Peyer's patch (tissue), 4 donors: ENCODE results near the gene YTHDF1.

Experiments used
- CTCF ChIP-seq, 6 experiments: fragments of 450-650 bp in 4 of 6; fragments of 200-600 bp in 2 of 6; sonication (generic) in 1 of 6; IDR thresholded peaks; one replicate each; pipeline ENCODE4 v1.5.1; 2017 to 2019; ENCODE audit warnings: antibody characterized with exemption in 6 of 6, mild to moderate bottlenecking in 3 of 6, moderate library complexity in 1 of 6
- POLR2A ChIP-seq, 2 donors: fragments of 450-650 bp; IDR thresholded peaks; one replicate each; pipeline ENCODE4 v1.5.1; 2017; ENCODE audit warnings: antibody characterized with exemption in 2 of 2, mild to moderate bottlenecking in 2 of 2, moderate library complexity in 2 of 2

DNA sequence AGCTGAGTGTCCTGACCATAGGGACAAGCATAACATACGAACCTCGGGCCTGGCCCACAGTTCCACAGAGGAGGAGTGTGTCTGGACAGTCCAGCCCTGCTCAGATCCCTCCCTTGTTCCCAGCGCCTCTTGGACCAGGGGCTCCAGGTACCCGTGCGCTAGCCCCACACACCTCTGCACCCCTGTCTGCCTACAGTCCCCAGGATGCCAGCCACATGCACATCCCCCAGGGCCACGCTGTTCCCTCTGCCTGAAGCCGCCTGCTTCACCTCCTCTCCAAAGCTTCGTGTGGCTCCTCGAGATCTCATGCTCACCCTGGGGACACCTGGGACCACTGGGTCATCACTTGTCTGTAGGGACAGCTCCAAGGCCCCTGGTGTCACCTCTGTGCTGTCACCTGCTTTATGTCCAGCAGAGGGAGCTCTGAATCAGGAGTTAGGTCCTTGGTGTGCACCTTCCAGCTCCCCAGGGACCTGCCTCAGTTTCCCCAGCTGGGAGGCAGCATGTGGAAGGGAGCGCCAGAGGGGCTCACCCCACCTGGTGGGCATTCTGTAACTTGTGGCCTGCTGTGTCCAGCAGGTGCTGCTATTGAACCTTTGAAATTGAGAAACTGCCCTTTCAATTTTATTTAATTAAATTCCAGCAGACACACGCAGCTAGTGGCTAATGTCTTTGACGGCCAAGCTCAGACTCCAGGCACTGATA lies 7.3 kb upstream of the YTHDF1 start:
- TF ChIP-seq POLR2A (IDR thresholded peaks at IDR 0.05) (no peak), CTCF (IDR thresholded peaks at IDR 0.05) (peak; percentile 35 to 69 (median 58))
